HG03097 (cell line): ENCODE results near the gene MARCO.
"Not testable (repeated sequence)": the region's sequence is repeated elsewhere in the genome, so short reads cannot be mapped to it uniquely, and the experiment has no call there.

Experiments
- ATAC-seq: cut with Tn5 transposase; IDR thresholded peaks from one replicate; pipeline ENCODE4 v1.9.1; 2021; ENCODE audit not compliant: unreplicated experiment, low FRiP score

Gene MARCO

DNA sequence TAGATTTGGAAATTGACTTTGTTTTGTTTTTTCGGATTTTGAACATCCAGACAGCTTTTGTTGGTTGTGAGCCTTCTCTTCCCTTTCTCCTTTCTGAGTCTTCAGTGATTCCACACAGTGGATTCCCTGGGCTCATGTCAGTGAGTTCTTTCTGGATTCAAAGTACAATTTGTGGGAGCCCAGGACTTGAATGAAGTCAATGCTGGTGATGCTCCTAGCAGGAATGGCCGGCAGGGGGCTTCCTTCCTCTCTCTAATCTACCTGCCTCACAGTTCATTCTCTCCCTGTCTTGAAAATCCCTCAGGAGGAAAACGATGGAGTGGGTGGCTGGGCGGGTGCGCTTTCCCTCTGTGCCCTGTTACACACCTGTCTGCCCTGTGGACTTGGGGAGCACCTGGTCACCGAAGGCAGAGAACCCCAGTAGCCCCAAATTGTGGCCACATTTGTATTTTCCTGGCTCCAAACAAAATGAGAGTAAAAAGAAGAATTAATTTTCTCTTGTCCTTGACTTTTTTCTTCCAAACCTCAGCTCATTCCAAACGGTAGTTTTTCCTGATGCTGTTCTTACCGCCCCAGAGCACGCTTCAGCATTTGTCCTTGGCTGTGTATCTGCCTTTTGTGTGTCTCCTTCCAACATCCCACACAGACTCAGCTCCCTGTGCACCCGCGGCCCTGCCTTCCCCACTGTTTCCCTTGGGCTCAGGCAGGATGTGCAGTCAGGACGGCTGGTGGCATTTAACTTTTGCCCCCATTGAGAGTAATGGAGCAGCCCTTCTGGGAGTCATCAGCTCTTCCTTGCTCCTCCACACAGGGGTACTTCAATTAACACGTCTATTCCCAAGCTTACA is 86.6 kb downstream of the MARCO start:
- ATAC-seq, result no peak

GRCh38 chr2:119029297-119029696 is 87.3 kb downstream of the MARCO start:
- no peak for ATAC-seq

DNA sequence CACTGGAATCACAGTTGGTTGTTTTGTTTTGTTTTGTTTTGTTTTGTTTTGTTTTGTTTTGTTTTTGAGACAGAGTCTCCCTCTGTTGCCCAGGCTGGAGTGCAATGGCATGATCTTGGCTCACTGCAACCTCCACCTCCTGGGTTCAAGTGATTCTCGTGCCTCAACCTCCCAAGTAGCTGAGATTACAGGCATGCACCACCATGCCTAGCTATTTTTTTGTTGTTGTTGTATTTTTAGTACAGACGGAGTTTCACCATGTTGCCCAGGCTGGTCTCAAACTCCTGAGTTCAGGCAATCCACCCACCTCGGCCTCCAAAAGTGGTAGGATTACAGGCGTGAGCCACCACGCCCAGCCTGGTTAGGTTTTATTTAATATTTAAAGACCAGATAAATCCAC is 95.9 kb downstream of the MARCO start:
- ATAC-seq, result not testable (repeated sequence)

DNA sequence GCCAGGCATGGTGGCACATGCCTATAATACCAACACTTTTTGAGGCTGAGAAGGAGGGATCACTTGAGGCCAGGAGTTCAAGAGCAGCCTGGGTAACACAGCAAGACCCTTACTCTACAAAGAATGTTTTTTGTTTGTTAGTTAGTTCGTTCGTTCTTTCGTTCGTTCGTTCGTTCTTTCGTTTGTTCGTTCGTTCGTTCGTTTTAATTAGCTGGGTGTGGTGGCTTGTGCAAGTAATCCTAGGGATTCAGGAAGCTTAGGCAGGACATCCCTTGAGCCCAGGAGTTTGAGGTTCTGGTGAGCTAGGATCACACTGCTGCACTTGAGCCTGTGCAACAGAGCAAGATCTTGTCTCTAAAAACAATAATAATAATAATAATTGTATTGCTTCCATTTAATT is 98.7 kb downstream of the MARCO start:
- no peak for ATAC-seq
